Psoas muscle (tissue), 8 donors: ENCODE results near the gene RNASE7. TPM values are rescaled to one million over a fixed set of nuclear protein-coding genes. Genes with fewer than 3 reads are reported as not detected.

Experiments
- ATAC-seq, 4 donors: fragments of 200-7000 bp; cut with Tn5 transposase; one replicate each; pipeline ENCODE4 v1.9.1; 2020; ENCODE audit warnings: moderate library complexity in 3 of 4, mild to moderate bottlenecking in 2 of 4
- DNase-seq, 2 donors: peaks; one replicate each; pipeline ENCODE4 v3.0.0-alpha.2; 2020
- H3K27ac ChIP-seq: fragments of 200-600 bp; one replicate; pipeline ENCODE4 v1.8.0; 2022
- H3K27me3 ChIP-seq, 3 donors: fragments of 200-600 bp in 1 of 3; one replicate each; pipeline versions ENCODE4 v1.6.1 to v1.8.0; 2013 to 2022; ENCODE audit warnings: low read length in 2 of 3, mild to moderate bottlenecking in 2 of 3, moderate library complexity in 1 of 3; ENCODE audit not compliant: insufficient read depth in 3 of 3
- H3K36me3 ChIP-seq, 2 donors: fragments of 200-600 bp in 1 of 2; one replicate each; pipeline versions ENCODE4 v1.6.1 to v1.8.0; 2013 to 2022; ENCODE audit warnings: low read depth in 1 of 2, mild to moderate bottlenecking in 1 of 2, moderate library complexity in 1 of 2; ENCODE audit not compliant: insufficient read depth in 1 of 2
- H3K4me1 ChIP-seq: fragments of 200-600 bp; one replicate; pipeline ENCODE4 v1.8.0; 2022
- H3K4me3 ChIP-seq: fragments of 200-600 bp; one replicate; pipeline ENCODE4 v1.8.0; 2022; ENCODE audit warnings: mild to moderate bottlenecking
- H3K9me3 ChIP-seq: fragments of 200-600 bp; one replicate; pipeline ENCODE4 v1.8.0; 2022
- CTCF ChIP-seq: fragments of 200-600 bp; IDR thresholded peaks from one replicate; pipeline ENCODE4 v1.8.0; 2022; ENCODE audit warnings: antibody characterized with exemption
- whole genome bisulfite sequencing, 3 donors: extraction: QIAGEN DNeasy Blood & Tissue Kit; methylation state at CpG; one replicate each; pipeline versions ENCODE4 v1.1.6 to v1.1.7; 2013; 5-methylcytosine and 5-hydroxymethylcytosine counted together
- intact Hi-C, 2 donors: fragments of 100-400 bp; cut with DNase I; formaldehyde crosslinking; loops; one replicate each; pipeline versions ENCODE4 v1.11.0 to v1.14.2; 2022
- polyA plus RNA-seq, 3 donors: library from polyadenylated mRNA; stranded (reverse); fragments of 200-250 nt; gene quantifications; one replicate each; pipeline ENCODE4 v1.2.3, GENCODE V29; 2013
- total RNA-seq, 4 donors: library from RNA; stranded (reverse); fragmentation: NEBNext Ultra II Directional in 2 of 4; extraction: Animal tissue kit (Norgen Biotek cat#: 25700) in 2 of 4; gene quantifications; one replicate each; pipeline versions ENCODE4 v1.2.1 to v1.2.4, GENCODE V29; 2021 to 2023
- donor health status: healthy with polysubstance abuse.
- donor health status: DM: no; HTN: no; CAD: no; lungs with moderate emphysema.
- donor health status: Bipolar disorder and iron deficiency.
- donor health status: healthy.
- donor health status: DM: yes; HTN: yes; CAD: no.
- donor health status: DM: no; HTN: no; CAD: no.
- donor health status: DM: no; HTN: no; CAD: no.
- donor health status: DM: yes; HTN: yes; CAD: no.

Gene RNASE7
- total and polyA plus RNA-seq, 7 donors, result 0.15 to 1.9 (median 0.38) TPM; not detected in 1

- intact Hi-C loops, result no loop called here
- Histone ChIP-seq H3K9me3 (no peaks in the 10 kb centered on the region), H3K27ac (no peak overlapping the region), H3K4me3 (no peak overlapping the region), H3K36me3 (no peaks in the 10 kb centered on the region), H3K4me1 (no peaks in the 10 kb centered on the region), H3K27me3 (no peaks in the 10 kb centered on the region)
- WGBS, 3 donors, result 85 to 91% (median 91%) methylated on average over 3 of the region's 3 CpGs
- no peak for ATAC-seq
- TF ChIP-seq CTCF, result no peak
- DNase-seq, result no peak
Observed at GRCh38 chr14:21061347-21061668, 19.1 kb downstream of the RNASE7 start.

GRCh38 chr14:21063479-21063878, 21.3 kb downstream of the RNASE7 start:
- peak in 1 of 2 donors; percentile 47 for DNase-seq
- no peak overlapping the region for H3K27ac ChIP-seq
- peak; percentile 69 to 88 (median 74) for ATAC-seq

GRCh38 chr14:21066882-21067502, 24.8 kb downstream of the RNASE7 start:
- DNase-seq (no peak), ATAC-seq (no peak)
- no peaks in the 10 kb centered on the region for H3K9me3 ChIP-seq
- no peak overlapping the region for H3K4me3 ChIP-seq
- no peaks in the 10 kb centered on the region for H3K27me3 ChIP-seq
- 82 to 87% (median 83%) methylated on average over 7 of the region's 7 CpGs for WGBS, 3 donors
- no peak for TF ChIP-seq CTCF
- intact Hi-C loops, result loop anchor here in 1 of 2 donors (5.0 kb wide), 1 partner anchor 35 kb away; the partner anchor contains the start of gene TMEM253
- no peak overlapping the region for H3K27ac ChIP-seq
- H3K36me3 ChIP-seq, result no peaks in the 10 kb centered on the region
- H3K4me1 ChIP-seq, result peaks cover 15% of the 10 kb centered on the region

More at GRCh38 chr14:21063479-21063878, 21.3 kb downstream of the RNASE7 start:
- no peaks in the 10 kb centered on the region for H3K4me1 ChIP-seq
- TF ChIP-seq CTCF, result no peak
- no peaks in the 10 kb centered on the region for H3K36me3 ChIP-seq
- no peak overlapping the region for H3K4me3 ChIP-seq
- intact Hi-C loops, result no loop called here
- H3K27me3 ChIP-seq, result no peaks in the 10 kb centered on the region
- H3K9me3 ChIP-seq, result no peaks in the 10 kb centered on the region
- WGBS, 3 donors, result 43 to 45% (median 44%) methylated on average over 3 of the region's 3 CpGs

GRCh38 chr14:21068521-21069387, 26.6 kb downstream of the RNASE7 start:
- Histone ChIP-seq H3K27me3 (no peaks in the 10 kb centered on the region), H3K27ac (peak overlapping the region; percentile 46), H3K36me3 (peaks cover 0 to 11% of the 10 kb centered on the region in 2 donors), H3K9me3 (no peaks in the 10 kb centered on the region), H3K4me1 (peaks cover 18% of the 10 kb centered on the region), H3K4me3 (peak overlapping the region; percentile 83)
- peak; percentile 71 for TF ChIP-seq CTCF
- 2 to 9% (median 3%) methylated on average over 44 to 45 of the region's 45 CpGs for WGBS, 3 donors
- intact Hi-C loops, result loop anchor here in 1 of 2 donors (5.0 kb wide), 1 partner anchor 34 kb away; the partner anchor contains the start of gene TMEM253
- ATAC-seq (peak; percentile 49 to 73 (median 58)), DNase-seq (peak; percentile 52 to 76)
